GM23338 (cell line): Measurements from ENCODE around the gene ANKRD6.

Experiments
- EZH2 ChIP-seq: fragments of 200-600 bp; sonication (generic); IDR thresholded peaks from one replicate; pipeline ENCODE4 v1.8.0; 2017; ENCODE audit warnings: antibody characterized with exemption, mild to moderate bottlenecking, low read depth; ENCODE audit not compliant: unreplicated experiment
- EZH2phosphoT487 ChIP-seq: fragments of 200-600 bp; sonication (generic); IDR thresholded peaks from one replicate; pipeline ENCODE4 v1.8.1; 2018; ENCODE audit warnings: antibody characterized with exemption; ENCODE audit not compliant: unreplicated experiment
- POLR2AphosphoS5 ChIP-seq: IDR thresholded peaks from 2 replicates; pipeline ENCODE4 v1.6.1; 2016; ENCODE audit warnings: antibody characterized with exemption, low read depth
- ZNF114 ChIP-seq: fragments of 250-450 bp; sonication (Bioruptor Pico); IDR thresholded peaks from 2 replicates; pipeline ENCODE4 v1.5.0; 2020; ENCODE audit warnings: mild to moderate bottlenecking, moderate library complexity
- TF ChIP-seq, protein P1 (sequence below), 2 experiments: fragments of 200-600 bp in 1 of 2; sonication (generic) in 1 of 2; conservative IDR thresholded peaks; 2 replicates each; pipeline versions ENCODE4 v1.5.1 to v1.6.1; 2016 to 2017; ENCODE audit warnings: antibody characterized with exemption in 2 of 2, low read depth in 2 of 2, mild to moderate bottlenecking in 2 of 2, moderate library complexity in 1 of 2

DNA sequence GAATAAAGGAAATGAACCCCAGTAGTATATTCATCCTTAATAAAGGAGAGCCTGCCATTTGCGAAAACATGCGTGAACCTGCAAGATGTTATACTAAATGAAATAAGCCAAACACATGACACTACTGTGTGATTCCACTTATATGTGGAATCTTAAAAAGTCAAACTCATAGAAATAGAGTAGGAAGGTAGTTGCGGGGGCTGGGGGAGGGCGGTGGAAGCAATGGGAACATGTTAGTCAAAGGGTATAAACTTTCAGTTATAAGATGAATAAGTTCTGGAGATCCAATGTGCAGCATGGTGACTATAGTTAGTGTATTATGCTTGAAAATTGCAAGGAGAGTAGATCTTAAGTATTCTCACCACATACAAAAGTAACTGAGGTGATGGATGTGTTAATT, 72.9 kb downstream of the ANKRD6 start:
- no peak for TF ChIP-seq EZH2
- no peak for TF ChIP-seq POLR2AphosphoS5
- TF ChIP-seq, protein P1, sequence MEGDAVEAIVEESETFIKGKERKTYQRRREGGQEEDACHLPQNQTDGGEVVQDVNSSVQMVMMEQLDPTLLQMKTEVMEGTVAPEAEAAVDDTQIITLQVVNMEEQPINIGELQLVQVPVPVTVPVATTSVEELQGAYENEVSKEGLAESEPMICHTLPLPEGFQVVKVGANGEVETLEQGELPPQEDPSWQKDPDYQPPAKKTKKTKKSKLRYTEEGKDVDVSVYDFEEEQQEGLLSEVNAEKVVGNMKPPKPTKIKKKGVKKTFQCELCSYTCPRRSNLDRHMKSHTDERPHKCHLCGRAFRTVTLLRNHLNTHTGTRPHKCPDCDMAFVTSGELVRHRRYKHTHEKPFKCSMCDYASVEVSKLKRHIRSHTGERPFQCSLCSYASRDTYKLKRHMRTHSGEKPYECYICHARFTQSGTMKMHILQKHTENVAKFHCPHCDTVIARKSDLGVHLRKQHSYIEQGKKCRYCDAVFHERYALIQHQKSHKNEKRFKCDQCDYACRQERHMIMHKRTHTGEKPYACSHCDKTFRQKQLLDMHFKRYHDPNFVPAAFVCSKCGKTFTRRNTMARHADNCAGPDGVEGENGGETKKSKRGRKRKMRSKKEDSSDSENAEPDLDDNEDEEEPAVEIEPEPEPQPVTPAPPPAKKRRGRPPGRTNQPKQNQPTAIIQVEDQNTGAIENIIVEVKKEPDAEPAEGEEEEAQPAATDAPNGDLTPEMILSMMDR (conservative IDR thresholded peaks at IDR 0.05; ENCODE audit: low read depth in 2 of 2), result no peak
- no peak for TF ChIP-seq ZNF114 (CRISPR knock-in tag)
- no peak for TF ChIP-seq EZH2phosphoT487
